Esophagus squamous epithelium (tissue), 4 donors: ENCODE results near the gene PEX7.

Source experiments
- POLR2A ChIP-seq, 4 donors: fragments of 450-650 bp; IDR thresholded peaks; one replicate each; pipeline ENCODE4 v1.6.1; 2017; ENCODE audit warnings: antibody characterized with exemption in 4 of 4, mild to moderate bottlenecking in 4 of 4, moderate library complexity in 3 of 4
- TF ChIP-seq, protein P1 (sequence below), 6 experiments: fragments of 450-650 bp in 4 of 6; fragments of 200-600 bp in 2 of 6; sonication (generic) in 2 of 6; IDR thresholded peaks; one replicate each; pipeline ENCODE4 v1.5.1; 2016 to 2019; ENCODE audit warnings: antibody characterized with exemption in 6 of 6, mild to moderate bottlenecking in 4 of 6, moderate library complexity in 4 of 6

DNA sequence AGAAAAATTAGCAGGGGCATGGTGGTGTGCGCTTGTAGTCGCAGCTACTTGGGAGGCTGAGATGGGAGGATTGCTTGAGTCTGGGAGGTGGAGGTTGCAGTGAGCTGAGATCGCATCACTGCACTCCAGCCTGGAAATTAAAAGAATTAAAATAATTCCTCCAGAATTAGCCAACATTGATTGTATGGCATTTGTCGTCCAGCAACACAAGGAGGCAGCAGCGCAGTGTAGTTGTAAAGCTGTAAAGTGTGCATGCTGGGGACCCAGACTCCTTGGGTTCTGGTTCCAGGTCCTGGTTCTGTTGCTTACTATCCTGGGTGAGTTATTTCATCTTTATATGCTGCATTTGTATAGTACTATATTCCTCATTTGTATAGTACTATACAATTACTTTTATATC, 41.4 kb downstream of the PEX7 start:
- TF ChIP-seq, protein P1, sequence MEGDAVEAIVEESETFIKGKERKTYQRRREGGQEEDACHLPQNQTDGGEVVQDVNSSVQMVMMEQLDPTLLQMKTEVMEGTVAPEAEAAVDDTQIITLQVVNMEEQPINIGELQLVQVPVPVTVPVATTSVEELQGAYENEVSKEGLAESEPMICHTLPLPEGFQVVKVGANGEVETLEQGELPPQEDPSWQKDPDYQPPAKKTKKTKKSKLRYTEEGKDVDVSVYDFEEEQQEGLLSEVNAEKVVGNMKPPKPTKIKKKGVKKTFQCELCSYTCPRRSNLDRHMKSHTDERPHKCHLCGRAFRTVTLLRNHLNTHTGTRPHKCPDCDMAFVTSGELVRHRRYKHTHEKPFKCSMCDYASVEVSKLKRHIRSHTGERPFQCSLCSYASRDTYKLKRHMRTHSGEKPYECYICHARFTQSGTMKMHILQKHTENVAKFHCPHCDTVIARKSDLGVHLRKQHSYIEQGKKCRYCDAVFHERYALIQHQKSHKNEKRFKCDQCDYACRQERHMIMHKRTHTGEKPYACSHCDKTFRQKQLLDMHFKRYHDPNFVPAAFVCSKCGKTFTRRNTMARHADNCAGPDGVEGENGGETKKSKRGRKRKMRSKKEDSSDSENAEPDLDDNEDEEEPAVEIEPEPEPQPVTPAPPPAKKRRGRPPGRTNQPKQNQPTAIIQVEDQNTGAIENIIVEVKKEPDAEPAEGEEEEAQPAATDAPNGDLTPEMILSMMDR (IDR thresholded peaks at IDR 0.05), result no peak
- TF ChIP-seq POLR2A (IDR thresholded peaks at IDR 0.05), result no peak
